Fibroblast of lung (primary cell): ENCODE results near the gene PIP4K2A.

Experiments
- EZH2 ChIP-seq: IDR thresholded peaks from 2 replicates; pipeline ENCODE4 v1.5.1; 2012; ENCODE audit warnings: low read length, control low read depth, mild to moderate bottlenecking; ENCODE audit errors: missing control alignments
- TF ChIP-seq, protein P1 (sequence below), 2 donors: IDR thresholded peaks in 1 of 2; conservative IDR thresholded peaks in 1 of 2; 1 replicate in 1 of 2; 2 replicates in 1 of 2; pipeline ENCODE4 v1.5.1; 2011 to 2012; ENCODE audit warnings: low read length in 2 of 2, control low read depth in 1 of 2, inconsistent platforms in 1 of 2, low read depth in 1 of 2, mild to moderate bottlenecking in 1 of 2

- TF ChIP-seq, protein P1, sequence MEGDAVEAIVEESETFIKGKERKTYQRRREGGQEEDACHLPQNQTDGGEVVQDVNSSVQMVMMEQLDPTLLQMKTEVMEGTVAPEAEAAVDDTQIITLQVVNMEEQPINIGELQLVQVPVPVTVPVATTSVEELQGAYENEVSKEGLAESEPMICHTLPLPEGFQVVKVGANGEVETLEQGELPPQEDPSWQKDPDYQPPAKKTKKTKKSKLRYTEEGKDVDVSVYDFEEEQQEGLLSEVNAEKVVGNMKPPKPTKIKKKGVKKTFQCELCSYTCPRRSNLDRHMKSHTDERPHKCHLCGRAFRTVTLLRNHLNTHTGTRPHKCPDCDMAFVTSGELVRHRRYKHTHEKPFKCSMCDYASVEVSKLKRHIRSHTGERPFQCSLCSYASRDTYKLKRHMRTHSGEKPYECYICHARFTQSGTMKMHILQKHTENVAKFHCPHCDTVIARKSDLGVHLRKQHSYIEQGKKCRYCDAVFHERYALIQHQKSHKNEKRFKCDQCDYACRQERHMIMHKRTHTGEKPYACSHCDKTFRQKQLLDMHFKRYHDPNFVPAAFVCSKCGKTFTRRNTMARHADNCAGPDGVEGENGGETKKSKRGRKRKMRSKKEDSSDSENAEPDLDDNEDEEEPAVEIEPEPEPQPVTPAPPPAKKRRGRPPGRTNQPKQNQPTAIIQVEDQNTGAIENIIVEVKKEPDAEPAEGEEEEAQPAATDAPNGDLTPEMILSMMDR (conservative IDR thresholded peaks at IDR 0.05 in 1 of 2, IDR thresholded peaks at IDR 0.05 in 1 of 2; ENCODE audit: low read depth in 1 of 2, low read length in 2 of 2) = no peak
- TF ChIP-seq EZH2 = no peak
Measured at GRCh38 chr10:22610610-22611009, 103.8 kb downstream of the PIP4K2A start.
